GM19023 (cell line): ENCODE data around the gene CA10.

ENCODE experiments used
- ATAC-seq: cut with Tn5 transposase; IDR thresholded peaks from one replicate; pipeline ENCODE4 v1.9.1; 2021; ENCODE audit warnings: mild to moderate bottlenecking, moderate library complexity; ENCODE audit not compliant: unreplicated experiment

Gene CA10

DNA sequence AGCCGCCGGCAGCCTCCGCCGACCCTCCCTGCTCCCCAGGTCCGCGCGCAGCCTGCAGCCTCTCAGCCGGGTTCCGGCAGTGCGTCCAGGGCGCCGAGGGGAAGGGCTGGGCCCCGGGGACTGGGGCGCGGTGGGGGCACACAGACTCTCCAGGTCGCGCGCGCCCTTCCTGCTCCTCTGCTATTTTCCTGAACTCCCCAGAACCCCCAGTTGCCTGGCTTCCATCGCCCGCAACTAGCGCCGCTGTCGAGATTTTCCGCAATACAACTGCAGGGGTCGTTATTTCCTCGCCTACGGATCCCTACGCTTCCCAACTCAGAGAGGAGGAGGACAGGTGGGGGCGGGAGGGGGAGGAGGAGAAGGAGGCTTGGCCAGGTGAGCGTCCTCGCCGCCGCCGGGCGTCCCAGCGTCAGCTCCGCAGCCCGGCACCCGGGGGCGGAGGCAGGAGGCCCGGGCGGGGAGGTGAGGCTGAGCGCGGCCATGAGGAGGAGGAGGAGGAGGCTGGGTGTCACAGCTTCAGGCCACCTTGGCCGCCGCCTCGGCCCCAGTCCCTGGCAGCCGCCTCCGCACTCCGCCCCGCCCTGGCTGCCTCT, at the start of gene CA10:
CA10 (minus strand) TSS at position 265 of the 593 bp plus-strand sequence.
- no peak for ATAC-seq

DNA sequence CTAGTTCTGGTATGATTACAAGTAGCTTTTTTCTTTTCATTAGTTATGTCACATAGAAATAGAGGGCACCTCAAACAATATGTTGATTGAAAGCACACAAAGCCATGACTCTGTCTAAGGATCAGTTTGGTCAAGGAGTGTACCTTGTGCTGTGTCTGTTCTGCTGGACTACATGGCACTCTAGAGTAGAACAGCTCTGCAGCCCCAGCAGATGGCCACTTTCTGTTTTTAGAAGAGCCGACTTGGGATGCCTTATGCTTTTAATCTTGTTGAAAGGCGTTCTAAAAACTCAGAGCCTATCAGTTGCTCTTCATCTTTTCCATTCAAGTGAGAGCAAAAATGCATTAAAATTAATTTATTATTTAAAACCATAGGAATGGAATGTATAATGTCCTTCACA, 49.3 kb upstream of the CA10 start:
- no peak for ATAC-seq

DNA sequence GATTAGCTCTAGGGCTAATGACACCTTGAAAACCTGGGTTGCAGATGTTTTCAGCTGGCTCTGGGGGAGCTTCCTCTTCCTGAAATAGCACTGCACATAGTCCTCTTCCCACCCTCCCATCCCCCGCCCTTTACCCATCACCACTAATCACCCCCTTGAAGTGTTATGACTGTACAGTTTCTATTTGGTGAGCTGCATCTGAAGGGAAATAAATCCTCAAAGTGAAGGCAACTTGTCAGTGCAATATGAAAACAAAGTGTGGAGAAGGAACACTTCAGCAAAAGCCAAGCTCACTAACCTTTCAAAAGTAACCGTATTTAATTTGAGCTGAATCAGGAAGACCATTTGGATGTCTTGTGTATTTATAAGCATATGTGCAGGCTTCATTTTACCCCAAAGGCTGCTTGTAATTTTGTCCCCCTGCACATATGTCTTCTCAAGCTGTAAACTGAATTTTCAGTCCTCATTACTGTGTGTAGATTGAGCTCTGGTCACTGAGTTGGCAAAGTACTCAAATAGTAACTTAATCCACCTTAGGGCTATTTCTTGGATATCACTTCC, 44.1 kb upstream of the CA10 start:
- no peak for ATAC-seq

DNA sequence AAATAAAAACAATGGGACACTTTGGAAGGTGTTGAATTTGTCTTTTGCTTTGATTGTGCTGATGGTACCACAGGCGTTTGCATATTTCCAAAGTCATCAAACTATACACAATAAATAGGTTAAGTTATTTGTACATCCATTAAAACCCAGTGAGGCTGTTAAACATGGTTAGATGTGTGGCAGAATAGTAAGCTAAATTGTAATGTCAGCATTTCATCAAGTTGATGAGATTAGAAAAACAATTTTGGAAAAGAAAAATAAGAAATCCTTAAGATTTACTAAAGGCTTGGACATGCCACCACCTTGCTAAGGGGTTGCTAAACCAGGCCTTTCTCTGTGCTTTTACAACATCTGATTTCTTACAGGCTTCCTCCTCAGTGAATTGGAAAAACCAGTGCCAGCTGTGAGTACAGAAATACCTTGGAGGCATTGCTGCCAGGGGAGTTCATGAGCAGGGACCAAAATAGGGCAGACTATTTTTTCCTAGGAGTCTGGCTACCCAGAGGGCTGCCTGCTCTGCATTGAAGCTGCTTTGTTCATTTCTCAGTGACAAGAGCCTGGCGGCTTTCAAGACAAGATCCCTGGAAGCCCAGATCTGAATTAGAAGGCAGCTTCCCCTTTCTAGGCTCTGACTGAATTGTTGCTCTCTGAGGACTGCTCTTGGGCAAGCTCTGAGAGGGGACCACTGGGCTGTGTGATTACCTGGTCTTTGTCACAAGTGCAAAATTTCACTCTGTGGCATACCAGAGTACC, 43.4 kb upstream of the CA10 start:
- no peak for ATAC-seq

DNA sequence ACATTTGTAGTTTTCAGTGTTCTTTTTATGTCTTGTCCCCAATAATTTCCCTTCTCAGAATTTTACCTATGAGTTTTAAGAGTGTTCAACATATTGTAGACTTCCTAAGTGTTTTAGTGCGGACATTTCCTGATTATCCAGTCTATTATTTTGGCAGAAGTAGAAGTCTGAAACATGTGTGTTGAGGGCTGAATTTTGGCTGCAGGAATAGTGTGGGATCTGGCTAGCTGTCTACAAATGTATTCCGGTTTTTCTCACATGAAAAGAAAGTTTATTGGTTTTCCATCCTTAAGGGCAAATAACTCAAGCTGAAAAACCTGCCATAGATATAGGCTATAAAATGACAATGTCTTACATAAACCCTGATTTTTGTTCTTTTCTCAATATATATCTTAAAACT, 33.0 kb upstream of the CA10 start:
- no peak for ATAC-seq

DNA sequence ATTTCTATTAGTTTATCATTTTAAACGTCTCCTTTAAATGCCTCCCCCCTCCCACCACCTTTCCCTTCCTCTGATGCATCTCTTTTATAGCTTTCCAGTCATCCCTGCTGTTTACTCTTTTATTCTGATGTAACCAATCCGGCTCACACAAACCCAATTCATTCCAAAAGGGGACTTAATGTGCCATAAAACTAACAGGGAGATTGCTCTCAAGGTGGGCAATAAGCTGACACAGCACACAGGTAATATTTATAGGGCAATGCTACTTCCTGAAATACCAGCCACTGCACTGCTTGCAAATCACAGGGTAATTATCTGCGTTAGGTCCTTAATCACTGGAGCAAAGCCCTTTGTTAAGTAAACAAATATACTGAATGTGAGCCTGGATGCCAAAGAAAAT, 23.3 kb upstream of the CA10 start:
- no peak for ATAC-seq

DNA sequence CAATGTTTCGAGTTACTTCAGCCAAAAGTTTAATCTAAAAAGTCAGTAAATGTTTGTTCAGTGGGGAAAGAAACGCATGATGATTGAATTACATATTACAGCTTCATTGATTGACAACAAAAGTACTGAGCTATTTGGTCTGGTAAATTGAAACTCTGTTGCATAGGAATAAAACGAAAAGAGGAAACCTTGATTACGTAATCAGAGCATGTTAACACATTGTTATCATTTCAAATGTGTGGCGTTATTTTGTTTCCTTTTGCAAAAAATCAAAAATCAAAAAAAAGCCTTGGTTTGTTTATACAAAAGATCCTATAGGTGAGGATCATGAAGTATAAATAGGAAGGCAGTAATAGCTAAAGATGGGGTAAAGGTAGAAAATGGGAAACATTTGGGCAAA, 19.5 kb upstream of the CA10 start:
- ATAC-seq = no peak

DNA sequence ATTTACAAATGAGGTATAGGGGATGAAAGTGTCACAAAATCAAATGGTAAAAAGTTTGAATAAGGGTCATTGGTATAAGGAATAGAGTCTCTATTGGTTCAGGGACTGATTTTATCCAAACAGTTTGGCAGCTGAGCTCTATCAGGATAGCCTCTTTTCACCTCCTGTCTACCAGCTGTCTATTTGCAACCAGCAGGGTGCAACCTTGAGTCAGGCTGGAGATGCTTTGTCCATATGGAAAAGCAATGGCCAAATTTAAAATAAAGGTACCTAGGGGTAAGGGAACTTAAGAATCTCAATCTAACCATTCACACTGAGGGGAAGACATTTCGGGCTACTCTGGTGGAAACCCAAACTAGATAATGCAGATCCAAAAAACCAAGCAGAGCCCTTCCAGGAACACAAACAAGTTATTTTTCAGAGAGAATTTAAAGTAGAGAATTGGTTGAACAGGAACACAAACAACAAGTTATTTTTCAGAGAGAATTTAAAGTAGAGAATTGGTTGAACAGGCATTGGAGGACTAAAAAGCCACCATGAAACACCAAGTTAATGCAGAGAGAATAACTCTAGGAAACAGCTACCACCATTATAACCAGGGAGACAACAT, 12.6 kb upstream of the CA10 start:
- no peak for ATAC-seq

DNA sequence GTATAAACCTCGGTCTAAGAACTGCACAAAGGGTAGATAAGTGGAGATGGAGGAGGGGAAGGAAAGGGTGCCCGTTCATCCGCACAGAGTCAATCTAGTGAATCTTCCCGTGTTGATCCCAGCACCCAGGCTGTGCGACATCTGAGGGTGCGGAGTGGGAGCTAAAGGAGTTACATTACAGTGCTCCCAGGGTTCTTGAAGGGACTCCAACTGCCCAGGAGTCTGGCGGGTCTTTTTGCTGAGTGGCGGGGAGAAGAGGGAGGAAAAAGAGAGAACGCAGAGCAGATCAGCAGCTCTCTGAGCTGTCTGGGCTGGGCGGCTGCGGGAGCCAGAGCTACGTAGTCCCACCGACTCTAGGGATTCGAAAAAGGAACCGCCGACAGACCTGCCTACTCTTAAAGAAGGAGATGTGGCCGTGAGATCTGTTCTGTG, 1.6 kb upstream of the CA10 start:
- ATAC-seq = no peak

DNA sequence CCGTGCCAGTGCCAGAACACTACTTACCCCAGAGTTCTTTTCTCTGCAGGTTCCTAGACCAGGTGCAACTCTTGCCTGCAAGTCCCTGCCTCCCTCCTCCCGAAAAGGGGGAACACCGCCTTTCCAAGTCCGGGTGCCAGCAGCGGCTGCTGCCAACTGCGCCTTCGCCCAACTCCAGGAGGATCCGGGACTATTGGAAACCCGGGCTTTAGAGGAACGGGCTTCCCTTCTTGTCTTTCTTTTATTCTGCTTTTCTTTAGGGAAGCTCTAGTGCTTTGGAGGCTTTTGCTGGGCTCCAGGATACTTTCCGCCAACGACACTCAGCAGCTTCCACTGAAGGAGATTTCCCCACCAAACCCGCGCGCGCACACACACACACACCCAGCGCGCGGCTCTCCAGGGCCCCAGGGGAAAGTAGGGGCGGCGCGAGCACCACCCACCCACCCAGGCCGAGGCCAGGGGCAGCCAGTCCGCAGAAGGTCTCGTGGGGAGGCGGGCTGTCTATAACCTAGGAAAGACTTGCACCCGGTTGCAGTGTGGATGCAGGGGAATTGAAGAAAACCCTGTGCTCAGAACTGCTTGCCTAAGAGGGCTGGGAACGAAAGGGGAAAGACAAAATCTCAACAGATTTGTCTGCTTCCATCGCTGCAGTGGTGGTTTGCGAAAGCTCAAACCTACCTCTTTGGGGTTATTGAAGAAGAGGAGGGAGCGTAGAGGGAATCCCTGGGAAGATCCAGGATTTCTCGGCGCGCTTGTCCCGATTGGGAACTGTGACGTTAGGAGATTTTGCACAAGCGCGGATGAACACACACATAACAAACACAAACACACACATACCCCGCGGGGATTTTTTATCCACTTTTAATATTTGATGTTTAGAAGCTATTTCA, 977 bp upstream of the CA10 start:
- ATAC-seq = no peak

DNA sequence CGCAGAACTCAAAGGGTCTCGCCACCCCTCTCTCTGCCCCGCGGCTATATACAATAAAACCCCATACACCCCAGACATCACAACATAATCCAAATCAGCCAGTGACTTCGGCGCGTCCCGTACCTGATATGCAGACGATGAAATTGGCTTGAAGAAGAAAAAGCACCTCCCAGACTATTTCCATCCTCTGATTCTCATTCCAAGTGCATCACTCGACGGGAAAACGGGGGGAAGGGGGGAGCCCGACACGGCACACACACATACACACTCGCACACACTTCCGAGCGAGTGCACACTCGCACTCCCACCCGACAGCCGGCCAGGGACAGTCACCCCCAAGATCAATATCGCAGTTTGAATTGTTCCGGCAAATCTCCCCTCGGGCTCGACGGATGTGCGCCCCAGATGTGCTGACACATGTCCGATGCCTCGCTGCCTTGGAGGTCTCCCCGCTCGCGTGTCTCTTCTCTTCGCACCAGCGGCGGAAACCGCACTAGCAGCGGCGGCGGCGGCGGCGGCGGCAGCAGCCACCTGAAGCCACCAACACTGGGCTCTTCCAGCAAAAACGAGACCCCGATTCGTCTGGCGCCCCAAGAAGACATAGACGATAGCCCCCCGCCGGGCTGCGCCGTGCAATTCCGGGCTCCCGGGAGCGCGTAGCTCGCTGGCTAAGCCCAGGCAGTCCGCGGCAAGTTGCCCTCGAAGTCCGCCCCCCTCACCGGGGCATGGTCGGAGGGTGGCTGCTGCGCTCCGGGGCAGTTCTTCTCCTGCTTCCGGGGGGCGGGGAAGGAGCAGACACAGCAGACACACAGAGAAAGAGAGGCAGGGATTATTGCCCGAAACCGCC, 688 bp downstream of the CA10 start:
- no peak for ATAC-seq

DNA sequence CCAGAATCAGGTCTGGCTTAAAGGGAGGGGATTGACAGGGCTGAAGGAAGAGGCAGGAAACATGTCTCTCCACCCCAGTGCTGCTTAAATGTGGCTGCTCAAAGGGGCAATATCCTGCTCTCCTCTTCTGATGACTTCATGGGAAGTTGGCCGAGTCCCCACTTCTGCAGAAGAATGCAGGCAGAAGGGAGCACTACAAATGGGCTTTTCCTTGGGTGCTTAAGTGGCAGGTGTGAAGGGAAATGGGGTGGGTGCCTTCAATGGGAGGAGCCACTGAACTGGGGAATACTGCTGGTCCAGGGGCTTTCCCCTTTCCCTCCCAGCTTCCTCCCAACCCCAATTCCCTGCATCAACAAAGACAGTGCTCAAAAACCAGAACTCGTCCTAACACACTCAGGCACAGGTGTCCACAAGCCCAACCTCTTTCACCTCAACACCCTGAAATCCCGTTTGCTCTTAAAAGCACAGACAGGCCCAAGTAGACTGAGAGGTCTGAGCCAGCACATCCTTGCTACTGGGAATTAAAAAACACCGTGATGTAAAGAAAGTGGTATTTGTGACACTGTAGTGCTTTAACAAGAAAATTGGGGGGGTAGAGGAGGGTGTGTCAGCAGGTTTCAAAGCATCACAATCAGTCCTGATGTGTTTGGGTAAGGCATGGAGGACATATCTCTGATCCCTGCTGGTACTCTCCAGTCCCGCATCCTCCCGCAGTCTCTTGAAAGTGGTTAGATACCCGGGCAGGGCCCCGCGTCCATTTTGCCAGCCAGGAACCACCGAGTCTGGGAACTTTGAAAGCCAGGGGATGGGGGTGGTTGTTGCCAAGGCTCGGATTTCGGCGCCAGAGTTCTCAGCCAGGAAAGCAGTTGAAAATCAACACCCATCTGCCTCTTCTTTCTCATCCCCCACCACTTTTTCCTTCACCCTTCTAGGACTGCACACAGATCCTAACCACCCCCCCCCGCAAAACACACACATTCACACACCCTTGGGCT, 1.6 kb downstream of the CA10 start:
- ATAC-seq = no peak

DNA sequence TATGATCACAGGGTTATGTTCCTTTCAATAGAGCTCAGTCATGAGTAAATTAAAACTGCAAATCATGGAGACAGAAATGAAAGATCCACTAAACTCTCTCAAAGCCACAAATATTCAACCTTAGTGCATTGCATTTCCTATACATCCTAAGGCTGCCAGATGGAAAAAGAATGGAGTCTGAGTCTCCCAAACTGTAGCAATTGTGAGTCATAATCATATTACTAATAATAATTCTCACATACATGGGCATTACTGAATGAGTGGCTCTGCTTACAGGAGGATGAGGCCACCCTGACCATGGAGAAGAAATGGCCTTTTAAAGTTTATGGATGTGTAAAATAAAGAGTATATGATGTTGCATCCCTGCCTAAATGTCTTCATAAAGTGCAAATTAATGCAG, 3.2 kb downstream of the CA10 start:
- ATAC-seq = no peak

DNA sequence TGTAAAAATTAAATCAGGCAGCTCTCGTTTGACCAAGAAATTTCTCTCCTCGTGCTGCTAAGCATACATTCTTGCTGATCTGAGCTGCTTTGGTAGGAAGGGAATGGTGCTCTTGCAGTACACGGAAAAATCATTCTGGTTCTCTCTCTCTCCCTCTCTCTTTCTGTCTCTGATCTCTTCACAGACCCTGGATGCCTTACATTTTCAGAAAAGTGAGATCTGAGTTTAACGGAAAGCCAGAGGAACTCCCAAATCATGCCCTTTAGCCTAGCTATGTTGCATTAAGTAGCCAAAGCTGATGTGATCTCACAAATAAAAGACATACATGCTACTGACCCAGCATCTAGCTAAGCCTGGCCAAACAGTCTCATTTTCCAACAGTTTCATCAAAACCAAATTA, 4.0 kb downstream of the CA10 start:
- ATAC-seq = no peak

DNA sequence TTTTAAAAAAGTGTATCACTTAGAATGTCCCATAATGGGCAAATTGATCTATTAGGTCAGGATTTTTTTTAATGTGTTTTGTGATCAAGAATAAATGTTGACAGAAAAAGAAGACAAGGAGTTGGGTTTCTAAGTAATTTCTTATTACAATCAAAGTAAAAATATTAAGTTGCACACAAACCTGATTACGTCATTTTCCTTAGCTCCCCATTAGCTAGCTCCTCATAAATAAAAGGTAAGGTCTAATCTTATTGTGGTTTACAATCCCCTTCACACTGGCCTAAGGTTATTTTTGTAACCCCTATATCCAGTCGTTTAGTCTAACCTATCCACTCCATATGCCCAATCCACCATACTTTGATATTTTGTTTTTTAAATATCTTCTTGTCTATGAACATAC, 7.6 kb downstream of the CA10 start:
- ATAC-seq = no peak

DNA sequence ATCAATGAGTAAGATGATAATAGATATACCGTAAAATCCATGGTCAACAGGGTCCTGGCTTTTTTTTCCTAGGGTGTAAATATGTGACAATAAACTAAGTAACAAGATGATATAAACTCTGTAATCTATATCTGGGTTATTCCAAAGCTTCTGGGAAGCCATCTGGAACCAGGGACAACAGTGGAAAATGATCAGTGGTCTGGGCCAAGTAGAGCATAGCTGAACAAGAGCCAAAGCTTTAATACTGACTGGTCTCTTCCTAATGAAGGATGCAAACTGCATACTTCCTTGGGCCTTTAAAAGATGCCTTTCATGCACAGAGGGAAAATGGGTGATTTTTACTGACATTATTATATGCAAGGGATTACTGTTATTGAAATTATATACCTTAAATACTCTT, 8.9 kb downstream of the CA10 start:
- ATAC-seq = no peak

DNA sequence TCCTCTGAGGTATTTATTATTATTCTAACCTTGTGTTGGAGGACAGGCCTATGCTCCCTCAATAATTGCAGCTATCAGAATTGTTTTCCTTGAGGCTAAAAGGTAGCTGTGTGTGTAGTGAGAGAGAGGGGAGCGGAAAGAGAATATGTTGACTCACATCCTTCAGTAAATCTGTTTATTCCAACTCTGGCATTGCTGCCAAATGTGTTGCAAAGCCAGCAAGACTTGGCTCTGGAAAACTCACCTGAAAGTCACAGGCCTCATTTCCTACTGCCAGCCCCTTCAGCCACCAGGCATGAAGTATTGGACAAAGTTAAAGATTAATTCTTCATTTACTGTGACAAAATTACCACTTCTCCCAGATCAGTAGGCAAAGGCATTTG, 9.6 kb downstream of the CA10 start:
- no peak for ATAC-seq

DNA sequence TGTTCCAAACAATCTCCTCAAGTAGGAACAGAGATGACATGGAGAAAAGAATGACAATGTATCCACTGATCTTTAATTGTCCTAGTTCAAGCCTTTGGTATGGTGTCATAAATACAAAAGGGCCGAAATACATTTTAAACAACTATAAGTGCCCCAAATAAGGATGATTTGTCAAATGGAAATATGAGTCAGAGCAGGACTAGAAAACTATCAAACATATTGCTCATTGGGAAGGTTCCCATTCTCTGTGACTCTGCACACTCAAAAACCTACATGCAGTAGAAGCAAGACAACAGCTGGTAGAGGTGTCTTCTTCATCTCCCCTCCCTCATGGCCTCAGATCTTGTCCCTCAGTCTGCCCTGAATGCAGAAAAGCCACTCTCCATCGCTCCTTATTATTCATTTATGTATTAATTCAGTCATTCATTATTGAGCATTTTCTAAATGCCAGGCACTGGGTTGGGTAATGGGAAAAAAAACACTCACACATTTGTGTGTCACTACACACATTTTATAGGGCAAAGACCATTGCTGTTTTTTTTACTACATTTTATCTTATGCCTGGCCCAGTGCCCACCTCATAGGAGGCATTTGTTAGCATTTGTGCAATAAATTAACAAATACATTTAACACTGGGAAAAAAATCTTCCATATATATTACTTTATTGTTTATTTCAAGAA, 10.1 kb downstream of the CA10 start:
- ATAC-seq = no peak
